ENCODE results near the gene SMC3. TPM values are rescaled to one million over a fixed set of nuclear protein-coding genes. Genes with fewer than 3 reads are reported as not detected.

SMC3 gene
- total RNA-seq, 2 experiments from 2014 or later = 46.8 to 48.0 TPM

DNA sequence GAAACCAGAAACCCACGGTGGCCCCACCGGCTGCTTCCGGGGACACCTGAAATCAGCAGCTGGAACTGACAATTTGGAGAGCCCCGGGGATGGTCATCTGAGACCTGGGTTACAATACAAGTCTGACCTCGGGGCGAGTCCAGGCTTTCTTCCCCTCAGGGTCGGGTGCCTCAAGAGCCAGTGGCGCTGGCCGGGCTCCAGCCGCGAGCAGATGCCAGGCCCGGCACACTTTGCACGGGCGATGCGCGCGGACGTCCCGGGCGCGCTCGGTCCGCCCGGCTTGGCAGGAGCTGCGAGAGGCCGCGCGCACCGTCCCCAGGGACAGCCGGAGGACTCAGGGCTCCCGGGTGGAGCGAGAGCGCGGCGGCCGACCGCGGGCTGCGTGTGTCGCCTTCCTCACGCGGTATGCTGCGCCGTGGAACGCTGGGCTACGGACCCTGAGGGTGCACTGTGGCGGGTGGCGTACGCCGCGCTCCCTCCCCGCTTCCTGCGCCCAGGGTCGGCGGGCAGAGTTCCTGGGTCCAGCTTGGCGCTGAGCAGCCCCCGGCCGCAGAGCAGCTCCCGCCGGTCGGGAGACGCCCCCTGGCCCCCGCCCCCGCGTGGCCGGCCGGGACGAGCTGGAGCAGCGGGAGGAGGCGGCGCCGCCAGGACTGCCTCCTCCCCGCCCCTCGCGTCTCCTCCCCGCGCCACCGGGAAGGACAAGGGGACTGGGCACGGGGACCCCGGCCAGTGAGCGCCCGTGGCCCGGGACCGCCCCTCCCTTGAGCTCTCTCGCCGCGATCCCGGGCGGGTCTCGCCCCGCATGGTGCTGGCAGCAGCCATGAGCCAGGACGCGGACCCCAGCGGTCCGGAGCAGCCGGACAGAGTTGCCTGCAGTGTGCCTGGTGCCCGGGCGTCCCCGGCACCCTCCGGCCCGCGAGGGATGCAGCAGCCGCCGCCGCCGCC is 76.4 kb downstream of the SMC3 start, which contains the start of gene RBM20:
TSS of gene RBM20 (plus strand) at position 684 of the 945 bp plus-strand sequence. CDS start at position 803, 119 bp downstream.
- intact Hi-C loops (cut with DNase I, micrococcal nuclease) = no loop called here
- POLR2A ChIA-PET = interaction anchor here (0.6 kb wide), 1 partner anchor 28 kb away, joined by 3 read pairs; no protein-coding TSS in a partner anchor

DNA sequence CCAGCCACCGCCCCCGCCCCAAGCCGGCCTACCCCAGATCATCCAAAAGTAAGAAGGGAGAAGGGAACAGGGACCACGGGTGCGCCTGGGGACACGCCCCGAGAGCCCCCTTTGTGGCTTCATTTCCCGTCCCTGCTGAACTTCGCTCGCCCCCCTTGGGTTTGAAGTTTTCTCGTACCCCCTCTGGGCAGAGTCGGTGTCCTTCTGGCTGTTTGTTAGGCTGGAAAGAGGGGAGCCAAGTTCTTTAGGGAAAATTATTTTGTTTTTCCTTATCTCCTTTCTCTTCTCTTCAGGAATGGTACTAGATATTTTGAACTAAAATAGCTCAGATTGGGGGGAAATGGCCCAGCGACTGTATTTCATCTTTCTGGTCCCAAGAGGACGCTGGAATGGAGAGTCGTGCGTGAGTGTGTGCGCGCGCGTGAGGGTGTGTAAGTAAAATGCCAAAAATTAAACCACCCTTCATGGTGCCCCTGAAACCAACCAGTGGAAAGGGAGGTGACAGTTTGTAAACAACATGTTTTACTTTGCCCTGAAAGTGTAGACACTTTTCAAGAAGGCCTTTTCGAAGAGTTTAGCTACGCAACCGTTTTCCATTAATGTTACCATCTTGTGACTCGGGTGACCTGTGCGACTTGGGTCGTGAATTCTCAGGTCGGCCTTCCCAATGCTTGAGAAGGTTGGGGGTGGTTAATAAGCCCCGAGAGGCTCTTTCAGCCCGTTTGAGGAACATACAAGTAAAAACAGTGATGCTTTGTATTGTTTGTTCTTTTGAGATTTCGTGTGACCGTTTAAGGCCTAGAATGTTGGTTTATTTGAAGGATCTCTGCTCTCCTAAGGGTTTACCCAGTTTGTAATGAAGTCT is 77.3 kb downstream of the SMC3 start:
- Mint-ChIP-seq H3K4me3 (peak overlapping the region; percentile 79), H3K36me3 (ENCODE audit: low read depth) (no peaks in the 10 kb centered on the region), H3K9me3 (no peaks in the 10 kb centered on the region), H3K4me1 (ENCODE audit: low read depth) (peaks cover 39% of the 10 kb centered on the region), H3K27me3 (peaks cover 80% of the 10 kb centered on the region), H3K27ac (no peak overlapping the region)
- peaks cover 29% of the 10 kb centered on the region for H3K4me1 ChIP-seq (ENCODE audit: insufficient read depth, low read length)
- H3K9me3 ChIP-seq (ENCODE audit: control insufficient read depth in 1 of 2, insufficient read depth in 1 of 2, low read length in 2 of 2) = peaks cover 0 to 6% of the 10 kb centered on the region in 2 experiments
- DNase-seq (no peak), ATAC-seq (ENCODE audit: poor library complexity) (no peak)
- intact Hi-C loops (cut with DNase I, micrococcal nuclease) = no loop called here
- TF ChIP-seq, protein P1, sequence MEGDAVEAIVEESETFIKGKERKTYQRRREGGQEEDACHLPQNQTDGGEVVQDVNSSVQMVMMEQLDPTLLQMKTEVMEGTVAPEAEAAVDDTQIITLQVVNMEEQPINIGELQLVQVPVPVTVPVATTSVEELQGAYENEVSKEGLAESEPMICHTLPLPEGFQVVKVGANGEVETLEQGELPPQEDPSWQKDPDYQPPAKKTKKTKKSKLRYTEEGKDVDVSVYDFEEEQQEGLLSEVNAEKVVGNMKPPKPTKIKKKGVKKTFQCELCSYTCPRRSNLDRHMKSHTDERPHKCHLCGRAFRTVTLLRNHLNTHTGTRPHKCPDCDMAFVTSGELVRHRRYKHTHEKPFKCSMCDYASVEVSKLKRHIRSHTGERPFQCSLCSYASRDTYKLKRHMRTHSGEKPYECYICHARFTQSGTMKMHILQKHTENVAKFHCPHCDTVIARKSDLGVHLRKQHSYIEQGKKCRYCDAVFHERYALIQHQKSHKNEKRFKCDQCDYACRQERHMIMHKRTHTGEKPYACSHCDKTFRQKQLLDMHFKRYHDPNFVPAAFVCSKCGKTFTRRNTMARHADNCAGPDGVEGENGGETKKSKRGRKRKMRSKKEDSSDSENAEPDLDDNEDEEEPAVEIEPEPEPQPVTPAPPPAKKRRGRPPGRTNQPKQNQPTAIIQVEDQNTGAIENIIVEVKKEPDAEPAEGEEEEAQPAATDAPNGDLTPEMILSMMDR (IDR thresholded peaks at IDR 0.05) = no peak
- peaks cover 43 to 68% of the 10 kb centered on the region in 2 experiments for H3K27me3 ChIP-seq (ENCODE audit: control insufficient read depth in 1 of 2, insufficient read depth in 2 of 2, low read length in 2 of 2)
- ChIA-PET POLR2A (interaction anchor here (0.5 kb wide), 1 partner anchor 161 kb away, joined by 4 read pairs; no protein-coding TSS in a partner anchor), CTCF (no interaction called here)
- no peaks in the 10 kb centered on the region for H3K36me3 ChIP-seq (ENCODE audit: insufficient read depth, low read length)
- H3K4me3 ChIP-seq (ENCODE audit: low read length) = no peak overlapping the region
- no peak overlapping the region for H3K27ac ChIP-seq (ENCODE audit: low read depth in 1 of 2, low read length in 2 of 2)

More for the DNA sequence above, 76.4 kb downstream of the SMC3 start, which contains the start of gene RBM20:
- CTCF ChIA-PET = no interaction called here
- Histone ChIP-seq H3K9me3 (ENCODE audit: control insufficient read depth in 1 of 2, insufficient read depth in 1 of 2, low read length in 2 of 2) (peaks cover 0 to 6% of the 10 kb centered on the region in 2 experiments), H3K27ac (ENCODE audit: low read depth in 1 of 2, low read length in 2 of 2) (no peak within 1 kb of the TSS), H3K36me3 (ENCODE audit: insufficient read depth, low read length) (no peaks in the 10 kb centered on the region), H3K27me3 (ENCODE audit: control insufficient read depth in 1 of 2, insufficient read depth in 2 of 2, low read length in 2 of 2) (peaks cover 43 to 68% of the 10 kb centered on the region in 2 experiments), H3K4me1 (ENCODE audit: insufficient read depth, low read length) (peaks cover 29% of the 10 kb centered on the region), H3K4me3 (ENCODE audit: low read length) (peak within 1 kb of the TSS; percentile 53)
- no peak within 1 kb of the TSS for H3K27ac Mint-ChIP-seq
- no peaks in the 10 kb centered on the region for H3K9me3 Mint-ChIP-seq
- peak; percentile 63 for ATAC-seq (ENCODE audit: poor library complexity)
- peaks cover 76% of the 10 kb centered on the region for H3K27me3 Mint-ChIP-seq
- TF ChIP-seq, protein P1 (IDR thresholded peaks at IDR 0.05) = no peak
- peak within 1 kb of the TSS; percentile 83 for H3K4me3 Mint-ChIP-seq
- peaks cover 39% of the 10 kb centered on the region for H3K4me1 Mint-ChIP-seq (ENCODE audit: low read depth)
- DNase-seq = peak in 7 of 14 experiments; percentile 6 to 38 (median 13)
- H3K36me3 Mint-ChIP-seq (ENCODE audit: low read depth) = no peaks in the 10 kb centered on the region
